Stimulated activated CD4-positive, alpha-beta T cell treated with anti-CD3 and anti-CD28 coated beads, TNF-alpha, amount 100 ng/mL, for 1 hour (primary cell): ENCODE results near the gene KIRREL3.

Experiments used
- DNase-seq, 3 donors: peaks; one replicate each; pipeline ENCODE4 v3.0.0-alpha.2; 2020; ENCODE audit warnings: low read depth in 3 of 3, low spot score in 1 of 3

KIRREL3 gene

GRCh38 chr11:126878913-126879482 is 121.6 kb downstream of the KIRREL3 start:
- DNase-seq = no peak

GRCh38 chr11:126874831-126875230 is 125.7 kb downstream of the KIRREL3 start:
- no peak for DNase-seq

GRCh38 chr11:126874276-126874675 is 126.3 kb downstream of the KIRREL3 start:
- DNase-seq = no peak

GRCh38 chr11:126871792-126872191 is 128.8 kb downstream of the KIRREL3 start:
- DNase-seq = no peak

GRCh38 chr11:126870021-126870420 is 130.5 kb downstream of the KIRREL3 start:
- DNase-seq = no peak

DNA sequence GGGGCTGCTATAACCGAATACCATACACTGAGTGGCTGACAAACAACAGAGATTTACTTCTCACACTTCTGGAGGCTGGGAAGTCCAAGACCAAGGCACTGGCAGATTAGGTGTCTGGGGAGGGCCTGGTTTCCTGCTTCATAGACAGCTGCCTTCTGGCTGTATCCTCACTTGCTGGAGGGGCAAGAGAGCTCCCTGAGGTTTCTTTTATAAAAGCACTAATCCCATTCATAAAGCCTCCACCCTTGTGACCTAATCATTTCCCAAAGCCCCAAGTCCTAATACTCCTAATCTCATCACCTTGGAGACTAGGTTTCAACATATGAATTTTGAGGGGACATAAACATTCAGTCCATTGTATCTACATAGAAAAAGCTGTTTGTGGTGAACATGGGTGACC is 131.8 kb downstream of the KIRREL3 start:
- DNase-seq = no peak

- DNase-seq = no peak
These were observed 135.6 kb downstream of the KIRREL3 start for GRCh38 chr11:126864934-126865333.

GRCh38 chr11:126863294-126863997 is 137.1 kb downstream of the KIRREL3 start:
- no peak for DNase-seq

DNA sequence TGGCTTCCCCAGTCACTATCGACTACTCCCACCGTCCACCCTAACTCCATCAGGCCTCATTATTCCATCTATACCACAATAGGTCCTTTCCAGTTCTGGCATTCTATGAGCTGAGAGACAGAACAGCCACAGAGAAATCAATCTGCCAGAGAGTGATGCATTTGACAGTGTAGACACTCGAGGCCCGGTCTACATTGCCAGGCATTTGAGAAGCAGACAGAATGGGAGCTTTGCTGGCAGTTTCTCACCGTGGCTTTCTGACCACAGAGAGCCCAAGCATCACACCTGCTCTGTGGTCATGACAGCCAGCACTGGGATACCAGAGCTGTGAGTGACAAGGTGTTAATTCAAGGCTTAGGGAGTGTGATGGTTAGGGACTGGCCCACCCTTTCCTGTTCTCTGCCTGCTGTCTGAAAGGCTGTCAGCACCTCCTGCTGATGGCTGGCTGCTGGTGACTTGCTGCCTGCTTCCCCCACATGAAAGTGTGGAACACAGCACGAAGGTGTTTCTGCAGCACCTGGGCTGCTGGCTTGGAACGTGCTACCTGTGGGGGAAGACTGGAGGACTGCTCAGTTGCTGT is 137.8 kb downstream of the KIRREL3 start:
- DNase-seq = no peak

DNA sequence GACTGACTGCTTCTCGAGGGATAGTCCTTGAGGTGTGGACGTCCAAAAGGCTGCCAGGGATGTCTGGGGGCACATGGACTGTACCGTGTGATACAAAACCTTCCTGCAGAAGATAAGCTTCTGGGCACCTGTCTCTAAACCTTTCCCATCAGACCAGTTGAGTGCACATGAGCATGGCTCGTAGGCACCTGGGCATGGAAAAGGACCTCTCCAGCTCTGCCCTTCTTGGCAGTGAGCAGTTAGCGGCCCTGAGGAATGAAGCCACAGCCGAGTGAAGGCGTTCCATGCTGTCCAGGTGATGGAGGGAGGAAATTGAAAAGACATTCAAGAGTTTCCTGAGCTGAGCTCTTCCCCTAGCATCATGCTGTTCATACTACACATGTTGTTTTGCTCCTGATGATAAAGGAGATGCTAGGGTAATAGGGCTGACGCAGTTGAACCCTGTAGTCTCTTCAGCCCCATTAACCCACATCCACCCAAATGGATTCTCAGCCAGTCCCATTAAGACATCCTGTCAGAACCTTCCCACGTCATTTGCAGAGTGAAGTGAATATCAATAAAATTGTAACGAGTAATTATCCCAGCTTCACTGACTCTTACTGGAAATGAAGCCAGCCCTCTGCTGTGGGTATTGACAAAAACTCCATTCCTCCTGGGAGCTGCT is 138.6 kb downstream of the KIRREL3 start:
- DNase-seq = no peak

DNA sequence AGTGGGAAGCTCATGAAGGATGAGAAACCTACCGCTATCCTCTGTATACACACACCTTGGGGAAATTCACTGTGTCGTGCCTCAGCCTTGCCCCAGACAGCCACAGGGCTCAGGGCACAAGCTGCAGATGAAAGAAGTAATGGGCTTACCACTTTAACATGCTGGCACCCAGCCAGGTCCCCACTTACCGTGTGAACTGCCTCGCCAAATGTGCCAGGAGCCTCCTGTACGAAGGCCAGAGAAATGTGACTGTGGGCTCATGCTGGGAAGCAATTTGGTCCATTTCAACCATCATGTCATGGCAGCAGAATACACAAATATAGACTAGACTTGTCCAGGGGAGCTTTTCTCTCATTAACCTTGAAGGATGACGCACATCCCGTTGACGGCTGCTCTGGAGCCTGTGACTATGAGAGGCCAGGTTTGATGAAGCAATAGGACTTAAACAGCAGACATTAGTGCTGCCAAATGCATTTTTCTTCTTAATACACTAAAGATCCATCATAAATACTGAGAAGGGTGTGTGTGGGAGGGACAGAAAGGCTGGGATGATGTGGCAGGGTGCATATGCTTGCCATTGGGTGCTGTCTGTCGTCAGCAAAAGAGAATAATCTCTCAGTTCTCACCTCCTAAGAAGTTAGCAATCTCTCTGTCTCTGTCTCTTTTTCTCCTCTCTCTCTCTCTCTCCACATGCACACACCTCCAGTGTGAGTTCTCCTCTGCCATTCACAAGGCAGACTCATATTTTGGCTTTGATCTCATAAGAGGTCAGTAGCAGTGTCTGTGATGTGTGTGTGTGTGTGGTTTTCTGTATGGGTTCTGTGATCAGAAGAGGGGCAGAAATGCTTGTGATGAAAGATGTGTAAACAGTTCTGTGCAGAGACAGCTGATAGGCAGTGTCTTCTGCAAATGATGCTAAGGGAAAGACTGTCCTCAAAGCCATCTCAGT is 142.4 kb downstream of the KIRREL3 start:
- no peak for DNase-seq

DNA sequence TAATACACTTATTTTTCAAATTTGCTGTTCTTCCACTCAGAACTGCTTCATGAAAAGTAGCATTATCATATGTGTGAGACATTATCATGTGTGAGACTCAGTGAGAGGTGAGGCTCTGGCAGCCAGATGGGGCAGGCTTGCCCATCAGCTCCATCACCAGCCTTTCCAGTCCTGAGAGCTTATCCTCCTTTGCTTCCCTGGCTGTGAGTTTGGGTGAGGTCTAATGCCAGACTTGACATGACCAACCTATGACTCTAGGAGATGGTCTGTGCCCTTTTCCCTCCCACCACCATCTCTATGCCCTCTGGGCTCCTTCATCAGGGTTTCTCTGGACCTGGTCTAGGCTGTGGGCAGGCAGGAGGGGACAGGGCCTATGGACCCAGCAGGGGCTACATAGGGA is 145.0 kb downstream of the KIRREL3 start:
- DNase-seq = no peak

DNA sequence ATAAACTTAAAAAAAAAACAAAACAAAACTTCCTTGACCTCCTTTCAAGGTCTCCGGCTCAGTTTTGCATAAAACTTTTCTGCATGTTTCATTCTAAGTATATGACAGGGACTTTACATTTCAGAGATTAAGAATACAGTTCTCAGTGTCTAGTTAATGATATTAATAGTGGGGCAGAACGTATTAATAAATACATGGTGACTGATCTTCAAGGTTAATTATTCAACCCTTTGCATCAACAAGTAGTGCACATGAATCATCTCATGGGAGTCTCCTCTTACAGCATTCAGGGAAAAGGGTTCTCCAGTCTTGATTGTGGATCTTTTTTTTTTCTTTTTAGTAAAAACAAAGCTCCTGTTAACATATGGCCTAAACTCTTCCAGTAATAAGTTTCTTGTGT is 146.8 kb downstream of the KIRREL3 start:
- no peak for DNase-seq

DNA sequence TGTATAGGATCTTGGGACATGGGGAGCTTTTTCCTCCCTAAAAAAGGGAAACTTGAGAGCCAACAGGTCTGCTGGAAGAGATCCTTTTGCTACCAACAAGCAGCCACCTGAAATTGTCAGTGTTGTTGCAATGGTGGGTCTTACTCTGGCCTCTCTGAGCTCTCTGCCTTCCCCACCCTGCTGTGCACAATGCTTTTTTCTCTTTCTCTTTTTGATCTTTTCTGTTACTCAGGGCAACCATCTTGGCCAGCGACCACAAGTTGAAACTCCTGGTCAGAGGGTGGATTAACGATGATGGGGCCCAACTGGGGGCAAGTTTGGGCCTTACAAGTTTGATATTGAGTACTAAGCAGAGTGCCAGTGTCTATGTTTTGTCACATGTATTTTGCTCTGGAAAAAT is 155.8 kb downstream of the KIRREL3 start:
- DNase-seq = no peak

- no peak for DNase-seq
These were observed 157.5 kb downstream of the KIRREL3 start for GRCh38 chr11:126843096-126843495.

- no peak for DNase-seq
These were observed 158.6 kb downstream of the KIRREL3 start for GRCh38 chr11:126841999-126842398.

GRCh38 chr11:126840975-126841374 is 159.6 kb downstream of the KIRREL3 start:
- no peak for DNase-seq

GRCh38 chr11:126840201-126840886 is 160.2 kb downstream of the KIRREL3 start:
- no peak for DNase-seq

DNA sequence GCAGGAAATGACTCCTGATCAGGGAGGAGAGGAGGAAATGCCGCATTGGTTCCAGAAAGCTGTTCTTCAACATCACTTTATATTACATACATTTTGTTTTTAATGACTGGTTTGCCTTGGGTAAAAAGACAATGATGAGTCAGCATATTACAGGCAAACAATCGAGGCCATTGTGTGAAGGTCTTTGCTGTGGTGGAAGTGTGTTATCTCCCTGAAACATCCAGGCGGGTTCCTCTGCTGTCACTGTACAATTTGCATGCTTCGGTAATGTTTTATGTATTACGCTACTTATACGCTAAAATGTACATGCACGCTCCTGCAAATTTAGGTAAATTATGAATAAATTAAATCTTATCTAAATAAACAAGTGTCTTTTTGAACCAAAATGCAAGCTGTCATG is 161.1 kb downstream of the KIRREL3 start:
- DNase-seq = no peak

- no peak for DNase-seq
These were observed 161.8 kb downstream of the KIRREL3 start for GRCh38 chr11:126838779-126839178.

DNA sequence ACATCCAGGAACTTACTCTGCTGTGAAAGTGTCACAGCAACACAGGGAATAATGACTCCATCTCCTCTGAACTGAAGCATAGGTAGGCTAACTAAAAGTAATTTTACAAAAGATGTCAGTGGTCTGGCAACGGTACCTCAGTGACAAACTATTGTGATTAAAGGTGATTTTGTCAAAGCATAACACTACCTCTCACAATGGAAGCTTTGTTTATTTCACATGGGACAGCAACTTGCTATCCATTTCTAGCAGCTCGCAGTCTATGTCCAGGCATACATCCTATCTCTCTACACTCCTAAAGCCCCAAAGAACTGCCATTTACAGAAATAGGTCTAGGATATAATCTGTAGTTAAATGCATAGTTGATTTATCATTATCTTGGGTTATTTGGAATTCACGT is 163.0 kb downstream of the KIRREL3 start:
- no peak for DNase-seq
